ENCODE measurements around the gene CES2. TPM values are rescaled to one million over a fixed set of nuclear protein-coding genes. Genes with fewer than 3 reads are reported as not detected.

CES2 gene, protein sequence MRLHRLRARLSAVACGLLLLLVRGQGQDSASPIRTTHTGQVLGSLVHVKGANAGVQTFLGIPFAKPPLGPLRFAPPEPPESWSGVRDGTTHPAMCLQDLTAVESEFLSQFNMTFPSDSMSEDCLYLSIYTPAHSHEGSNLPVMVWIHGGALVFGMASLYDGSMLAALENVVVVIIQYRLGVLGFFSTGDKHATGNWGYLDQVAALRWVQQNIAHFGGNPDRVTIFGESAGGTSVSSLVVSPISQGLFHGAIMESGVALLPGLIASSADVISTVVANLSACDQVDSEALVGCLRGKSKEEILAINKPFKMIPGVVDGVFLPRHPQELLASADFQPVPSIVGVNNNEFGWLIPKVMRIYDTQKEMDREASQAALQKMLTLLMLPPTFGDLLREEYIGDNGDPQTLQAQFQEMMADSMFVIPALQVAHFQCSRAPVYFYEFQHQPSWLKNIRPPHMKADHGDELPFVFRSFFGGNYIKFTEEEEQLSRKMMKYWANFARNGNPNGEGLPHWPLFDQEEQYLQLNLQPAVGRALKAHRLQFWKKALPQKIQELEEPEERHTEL
- 29.3 to 37.6 TPM (median 32.1 TPM) in 5 replicates for total RNA-seq (2022; extraction: Qiagen RNA extraction)

GRCh38 chr16:66935314-66936011 is at the start of gene CES2:
TSS of gene CES2 (plus strand) at chr16:66935516. CDS start at chr16:66935636, 120 bp downstream.

GRCh38 chr16:66918803-66919568 is 16.3 kb upstream of the CES2 start, which contains the start of gene CDH16:
TSS of gene CDH16 (minus strand) at chr16:66918885. CDS start at chr16:66918065, 820 bp downstream.

DNA sequence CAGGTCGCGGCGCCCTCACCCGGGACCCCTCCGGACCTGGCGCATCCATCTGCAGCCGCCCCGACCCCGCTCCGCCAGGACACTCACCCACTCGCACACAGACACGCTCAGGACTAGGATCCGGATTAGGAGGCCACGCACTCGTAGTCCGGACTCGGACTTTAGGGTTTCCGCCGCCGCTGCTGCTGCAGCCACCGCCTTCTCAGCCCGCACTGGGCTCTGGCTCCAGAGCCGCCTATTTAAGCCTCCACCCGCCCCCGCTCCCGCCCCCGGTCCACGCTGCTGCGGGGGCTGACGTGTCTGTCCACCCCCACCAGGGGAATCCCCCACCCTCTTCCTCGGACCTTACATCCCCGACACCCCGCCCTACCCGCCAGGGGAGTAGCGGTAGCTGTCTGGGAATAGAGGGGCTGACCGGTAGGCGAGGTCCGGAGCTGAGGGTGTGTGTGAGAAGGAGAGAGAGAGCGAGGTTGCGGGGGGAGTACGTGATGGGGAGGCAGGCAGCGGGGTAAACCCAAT is 9.9 kb upstream of the CES2 start, which contains the start of gene RRAD:
TSS of gene RRAD (minus strand) at position 214 of the 519 bp plus-strand sequence. CDS start 356 bp downstream, outside the sequence.

GRCh38 chr16:66934138-66934838 is 1.0 kb upstream of the CES2 start, which contains the start of gene CIAO2B:
TSS of gene CIAO2B (minus strand) at chr16:66934402. CDS start at chr16:66934364, 38 bp downstream.

DNA sequence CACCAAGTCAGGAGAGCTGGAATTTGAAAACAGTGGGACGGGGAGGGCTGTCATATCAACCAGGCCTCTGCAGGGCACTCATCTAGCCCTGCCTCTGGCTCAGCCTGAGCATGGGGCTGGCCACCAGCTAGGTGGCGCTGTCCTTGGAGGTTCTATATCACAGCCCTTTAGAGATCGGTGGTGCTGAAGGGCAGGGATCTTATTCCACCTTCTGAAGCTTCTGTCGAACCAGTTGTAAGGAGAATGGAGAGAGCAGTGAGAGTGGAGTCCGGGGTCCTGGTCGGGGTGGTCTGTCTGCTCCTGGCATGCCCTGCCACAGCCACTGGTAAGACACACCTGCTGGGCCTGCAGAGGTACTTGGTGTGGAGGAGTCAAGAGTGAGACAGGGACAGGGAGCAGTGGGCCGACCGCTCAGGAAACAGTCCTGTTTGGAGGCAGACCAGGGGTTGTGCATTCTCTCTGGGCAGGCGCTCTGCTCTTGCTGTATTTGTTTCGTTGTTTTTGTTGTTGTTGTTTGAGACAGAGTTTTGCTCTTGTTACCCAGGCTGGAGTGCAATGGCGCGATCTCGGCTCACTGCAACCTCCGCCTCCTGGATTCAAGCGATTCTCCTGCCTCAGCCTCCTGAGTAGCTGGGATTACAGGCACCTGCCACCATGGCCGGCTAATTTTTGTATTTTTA is 25.9 kb downstream of the CES2 start, which contains the start of gene CES3:
TSS of gene CES3 (plus strand) at position 202 of the 680 bp plus-strand sequence. CDS start at position 244, 42 bp downstream.

DNA sequence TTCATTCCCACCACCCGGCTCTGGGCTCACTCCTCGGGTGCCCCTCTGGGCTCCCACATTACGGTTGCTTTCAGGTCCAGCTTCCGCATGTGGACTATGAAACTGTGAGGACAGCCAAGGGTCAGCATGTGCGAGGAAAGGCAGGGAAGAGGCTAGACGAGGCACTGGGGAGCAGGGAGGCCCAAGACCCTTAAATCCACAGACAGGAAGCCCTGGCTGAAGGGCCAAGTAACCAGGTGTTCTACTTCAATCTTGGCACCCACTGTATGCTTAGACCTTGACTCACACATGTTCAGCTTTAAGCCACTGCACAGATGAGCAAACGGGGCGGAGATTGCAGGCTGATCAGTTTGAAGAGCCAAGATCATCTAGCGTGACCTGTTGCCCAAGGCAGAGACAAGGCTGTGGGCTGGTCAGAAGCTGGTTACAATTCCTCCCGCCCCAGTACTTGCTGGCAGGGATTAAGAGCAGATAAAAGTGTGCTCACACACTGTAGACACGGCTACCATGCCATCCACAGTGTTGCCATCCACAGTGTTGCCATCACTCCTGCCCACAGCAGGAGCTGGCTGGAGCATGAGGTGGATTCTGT is 53.0 kb downstream of the CES2 start, which contains the start of gene CES4A:
TSS of gene CES4A (plus strand) at position 393 of the 592 bp plus-strand sequence. CDS start at position 577, 184 bp downstream.

Other genes starting within 250 kb of the CES2 start
- 21.2 to 37.2 TPM (median 33.0 TPM) in 5 replicates for gene CMTM4, start 238.8 kb upstream of the CES2 start, total RNA-seq (2022; extraction: Qiagen RNA extraction)
- gene DYNC1LI2, start 183.9 kb upstream of the CES2 start, total RNA-seq (2022; extraction: Qiagen RNA extraction), result 41.2 to 52.7 TPM (median 48.3 TPM) in 5 replicates
- not detected in 5 replicates for gene TERB1, start 133.9 kb upstream of the CES2 start, total RNA-seq (2022; extraction: Qiagen RNA extraction)
- gene NAE1, start 104.5 kb upstream of the CES2 start, total RNA-seq (2022; extraction: Qiagen RNA extraction), result 63.5 to 74.9 TPM (median 66.4 TPM) in 5 replicates
- gene CA7, start 91.1 kb upstream of the CES2 start, total RNA-seq (2022; extraction: Qiagen RNA extraction), result 0.08 TPM in 1 of 5 replicates, not detected in the others
- gene PDP2, start 55.0 kb upstream of the CES2 start, total RNA-seq (2022; extraction: Qiagen RNA extraction), result 4.4 to 6.5 TPM (median 6.3 TPM) in 5 replicates
- 3.7 to 4.9 TPM (median 4.4 TPM) in 5 replicates for gene CDH16, start 16.6 kb upstream of the CES2 start, total RNA-seq (2022; extraction: Qiagen RNA extraction)
- gene RRAD, start 10.0 kb upstream of the CES2 start, total RNA-seq (2022; extraction: Qiagen RNA extraction), result 27.6 to 46.6 TPM (median 39.4 TPM) in 5 replicates
- 148 to 193 TPM (median 178 TPM) in 5 replicates for gene CIAO2B, start 1.1 kb upstream of the CES2 start, total RNA-seq (2022; extraction: Qiagen RNA extraction)
- gene CES3, start 25.8 kb downstream of the CES2 start, total RNA-seq (2022; extraction: Qiagen RNA extraction), result 2.3 to 3.6 TPM (median 2.4 TPM) in 5 replicates
- 1.9 to 3.3 TPM (median 2.9 TPM) in 5 replicates for gene CES4A, start 53.1 kb downstream of the CES2 start, total RNA-seq (2022; extraction: Qiagen RNA extraction)
- gene CBFB, start 93.6 kb downstream of the CES2 start, total RNA-seq (2022; extraction: Qiagen RNA extraction), result 43.4 to 64.6 TPM (median 52.4 TPM) in 5 replicates
- gene PHAF1, start 174.4 kb downstream of the CES2 start, total RNA-seq (2022; extraction: Qiagen RNA extraction), result 22.3 to 24.6 TPM (median 22.8 TPM) in 5 replicates
- 7.4 to 10.0 TPM (median 9.2 TPM) in 5 replicates for gene B3GNT9, start 215.5 kb downstream of the CES2 start, total RNA-seq (2022; extraction: Qiagen RNA extraction)
- gene TRADD, start 224.4 kb downstream of the CES2 start, total RNA-seq (2022; extraction: Qiagen RNA extraction), result 15.2 to 21.9 TPM (median 21.3 TPM) in 5 replicates
- gene FBXL8, start 224.4 kb downstream of the CES2 start, total RNA-seq (2022; extraction: Qiagen RNA extraction), result 5.8 to 11.5 TPM (median 8.5 TPM) in 5 replicates
- 12.2 to 21.9 TPM (median 16.8 TPM) in 5 replicates for gene HSF4, start 229.2 kb downstream of the CES2 start, total RNA-seq (2022; extraction: Qiagen RNA extraction)
- 73.1 to 97.4 TPM (median 92.2 TPM) in 5 replicates for gene NOL3, start 235.0 kb downstream of the CES2 start, total RNA-seq (2022; extraction: Qiagen RNA extraction)
- 4.2 to 8.5 TPM (median 6.5 TPM) in 5 replicates for gene MATCAP1, start 248.4 kb downstream of the CES2 start, total RNA-seq (2022; extraction: Qiagen RNA extraction)

Data from A549 treated with Mapracorat at 1 μM for 4 hours (cell line).